NCI-H510A (cell line): ENCODE results near the gene COL21A1.

ENCODE experiments used
- DNase-seq: peaks from one replicate; lab custom pipeline; 2025; lab: John Stamatoyannopoulos, UW

The COL21A1 gene

DNA sequence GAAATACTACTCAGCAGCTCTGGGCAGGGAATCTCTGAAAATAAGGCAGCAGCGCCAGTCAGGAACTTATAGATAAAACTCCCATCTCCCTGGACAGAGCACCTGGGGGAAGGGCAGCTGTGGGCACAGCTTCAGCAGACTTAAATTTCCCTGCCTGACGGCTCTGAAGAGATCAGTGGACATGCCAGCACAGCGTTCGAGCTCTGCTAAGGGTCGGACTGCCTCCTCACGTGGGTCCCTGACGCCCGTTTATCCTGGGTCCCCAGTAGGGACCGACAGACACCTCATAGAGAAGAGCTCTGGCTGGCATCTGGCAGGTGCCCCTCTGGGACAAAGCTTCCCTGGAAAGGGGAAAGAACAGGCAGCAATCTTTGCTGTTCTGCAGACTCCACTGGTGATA, 59.0 kb downstream of the COL21A1 start:
- no peak for DNase-seq

DNA sequence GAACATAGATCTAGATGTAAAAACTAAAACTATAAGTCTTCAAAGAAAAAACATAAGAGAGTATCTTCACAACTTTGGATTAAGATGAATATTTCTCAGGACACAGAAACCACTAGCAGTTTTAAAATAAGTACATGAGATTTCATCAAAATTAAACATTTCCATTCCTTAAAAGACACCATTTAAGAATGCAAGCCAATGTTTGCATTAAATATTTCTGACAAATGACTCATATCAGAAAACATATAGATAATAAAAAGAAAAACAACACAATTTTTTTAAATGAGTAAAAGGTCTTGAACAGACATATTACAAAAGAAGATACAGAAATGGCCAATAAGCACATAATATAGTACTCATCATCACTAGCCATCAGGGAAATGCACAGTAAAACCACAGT, 59.7 kb downstream of the COL21A1 start:
- no peak for DNase-seq

DNA sequence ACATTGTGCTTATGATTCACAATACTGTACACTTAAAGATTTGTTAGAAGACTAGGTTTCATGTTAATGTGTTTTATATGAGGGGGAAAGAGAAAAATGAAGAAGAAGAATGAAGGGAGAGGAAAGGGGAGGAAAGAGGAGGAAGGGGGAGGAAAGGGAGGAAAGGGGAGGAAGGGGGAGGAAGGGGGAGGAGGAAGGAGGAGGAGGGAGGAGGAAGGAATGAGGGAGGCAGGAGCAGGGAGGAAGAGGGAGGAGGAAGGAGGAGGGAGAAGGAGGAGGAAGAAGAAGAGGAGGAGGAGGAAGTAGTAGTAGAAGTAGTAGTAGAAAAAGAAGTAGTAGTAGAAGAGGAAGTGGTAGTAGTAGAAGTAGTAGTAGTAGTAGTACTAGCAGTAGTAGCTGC, 70.6 kb downstream of the COL21A1 start:
- DNase-seq, result no peak

DNA sequence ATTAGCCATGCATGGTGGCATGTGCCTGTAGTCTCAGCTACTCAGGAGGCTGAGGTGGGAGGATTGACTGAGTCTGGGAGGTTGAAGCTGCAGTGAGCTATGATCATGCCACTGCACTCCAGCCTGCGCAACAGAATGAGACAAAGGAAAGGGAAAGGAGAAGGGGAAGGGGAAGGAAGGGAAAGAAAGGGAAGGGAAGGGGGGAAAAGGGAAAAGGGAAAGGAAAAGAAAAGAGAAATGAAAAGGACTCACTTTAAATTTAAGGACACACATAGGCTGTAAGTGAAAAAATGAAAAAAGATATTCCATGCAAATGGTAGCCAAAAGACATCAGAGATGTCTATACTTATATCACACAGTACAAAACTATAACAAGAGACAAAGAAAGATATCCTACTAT, 74.2 kb downstream of the COL21A1 start:
- no peak for DNase-seq

DNA sequence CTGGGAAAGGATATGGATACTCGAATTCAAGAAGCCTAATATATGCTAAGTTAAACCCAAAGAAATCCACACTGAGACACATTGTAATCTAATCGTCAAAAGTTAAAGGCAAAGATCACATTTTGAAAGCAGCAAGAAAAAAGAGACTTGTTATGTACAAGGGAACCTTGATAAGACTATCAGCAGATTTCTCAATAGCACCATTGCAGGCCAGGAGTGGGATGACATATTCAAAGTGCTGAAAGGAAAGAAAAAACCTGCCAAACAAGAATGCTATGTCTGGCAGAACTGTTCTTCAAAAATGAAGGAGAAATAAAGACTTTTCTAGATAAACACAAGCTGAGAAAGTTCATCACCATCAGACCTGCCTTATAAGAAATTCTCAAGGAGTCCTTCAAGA, 75.2 kb downstream of the COL21A1 start:
- DNase-seq, result no peak

DNA sequence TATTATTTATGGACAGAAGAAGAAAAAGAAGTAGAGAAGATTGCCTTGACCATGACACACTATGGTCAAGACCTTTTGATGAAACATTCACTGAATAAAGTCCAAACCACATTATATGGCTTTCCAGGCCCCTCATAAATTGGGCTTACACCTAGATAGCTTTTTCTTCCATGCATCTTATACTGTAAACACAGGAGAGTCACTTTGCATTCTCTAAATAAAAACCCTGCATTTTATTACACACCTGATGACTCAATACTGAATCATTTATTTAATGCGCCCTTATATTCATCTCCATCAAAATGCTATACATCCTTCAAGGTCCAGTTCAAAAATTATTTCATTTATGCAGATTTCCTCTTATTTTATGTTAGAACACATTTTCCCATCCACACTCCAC, 78.0 kb downstream of the COL21A1 start:
- no peak for DNase-seq

DNA sequence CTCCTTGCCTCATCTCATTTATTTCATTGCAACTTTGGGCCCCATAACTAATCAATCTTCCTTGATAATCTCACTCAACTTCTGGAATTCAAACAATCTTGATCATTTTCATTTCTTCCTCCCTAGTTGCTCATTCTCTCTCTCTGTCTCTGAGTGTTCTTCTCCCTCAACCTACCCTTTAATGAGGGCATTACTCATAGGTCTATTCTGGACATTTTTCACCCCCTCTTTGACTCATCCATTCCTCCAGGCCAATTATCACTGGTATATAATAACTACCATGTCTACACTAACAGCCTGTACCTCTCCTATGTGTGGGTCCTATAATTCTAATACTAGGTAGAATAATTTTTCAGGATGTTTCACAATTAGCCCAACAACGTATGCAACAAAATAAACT, 78.8 kb downstream of the COL21A1 start:
- no peak for DNase-seq

DNA sequence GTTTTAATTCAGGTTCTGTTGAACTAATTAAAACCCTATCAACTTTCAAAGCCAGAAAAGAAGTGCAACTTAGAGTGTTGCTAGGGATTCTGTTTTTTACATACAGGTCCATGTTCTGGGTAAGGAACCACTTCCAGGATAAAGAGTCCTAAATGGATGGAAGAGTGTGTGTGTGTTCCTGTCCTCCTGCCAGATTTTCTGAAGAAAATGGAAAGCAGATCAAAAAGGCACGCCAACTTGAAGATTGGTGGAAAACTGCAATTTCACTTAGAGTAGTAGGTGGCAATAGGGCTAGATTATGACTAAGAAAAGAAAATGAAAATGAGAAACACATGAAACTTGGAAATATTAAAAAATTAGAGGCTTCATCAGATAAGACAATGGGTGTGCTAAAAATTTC, 85.3 kb downstream of the COL21A1 start:
- DNase-seq, result no peak

DNA sequence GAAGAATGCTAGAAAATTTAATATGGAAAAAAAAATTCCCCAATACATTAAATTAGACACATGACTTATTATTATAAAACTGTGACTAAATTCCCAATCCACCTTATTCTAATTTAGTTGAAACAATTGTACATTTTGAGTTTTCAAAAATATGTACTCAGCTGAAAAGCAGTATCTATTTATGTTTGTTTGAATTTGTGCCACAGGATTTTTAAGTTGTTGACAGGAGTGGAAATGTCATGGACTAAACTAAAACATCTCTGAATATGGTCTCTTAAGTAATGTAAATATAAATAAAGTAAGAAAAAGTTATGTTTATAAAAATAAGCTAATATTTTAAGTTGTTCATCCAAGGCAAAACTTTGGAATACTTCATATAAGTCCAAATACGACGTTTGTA, 86.9 kb downstream of the COL21A1 start:
- no peak for DNase-seq

DNA sequence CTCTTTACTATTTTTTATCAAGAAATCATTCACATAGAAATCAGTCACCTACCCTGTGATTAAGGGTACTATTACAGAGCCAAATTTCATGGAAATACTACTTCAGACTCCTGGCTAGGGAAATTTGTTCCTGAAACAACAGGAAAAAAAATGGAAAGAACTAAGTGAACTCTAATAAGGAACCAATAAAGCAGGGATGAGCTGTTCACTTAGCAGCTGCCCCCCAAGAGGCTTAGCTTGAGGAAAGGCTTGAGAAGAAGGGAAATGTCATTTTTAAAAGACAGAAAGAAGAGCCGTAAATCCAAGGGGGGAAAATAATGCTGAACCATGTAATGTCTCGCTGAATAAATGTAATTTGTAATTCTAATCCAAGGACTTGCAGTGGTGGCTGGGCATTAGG, 88.8 kb downstream of the COL21A1 start:
- DNase-seq, result no peak

DNA sequence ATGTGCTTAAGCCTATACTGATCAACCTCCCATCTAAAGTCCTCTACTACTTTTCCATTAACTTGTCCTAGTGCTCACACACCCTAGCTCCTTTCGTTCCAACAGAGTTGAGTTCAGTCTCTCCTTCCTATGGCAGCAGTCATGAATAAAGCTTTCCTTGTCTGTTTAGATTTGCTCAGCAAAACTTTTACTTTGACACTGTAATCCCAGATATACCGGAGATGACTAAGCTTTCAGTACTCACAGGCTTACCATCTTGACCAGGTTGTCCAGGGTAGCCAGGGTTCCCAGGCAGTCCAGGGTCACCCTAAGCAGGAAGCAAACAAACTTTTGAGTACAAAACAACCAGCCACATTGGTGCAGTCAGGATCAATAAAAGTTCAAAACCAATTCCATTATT, 90.7 kb downstream of the COL21A1 start:
- no peak for DNase-seq

DNA sequence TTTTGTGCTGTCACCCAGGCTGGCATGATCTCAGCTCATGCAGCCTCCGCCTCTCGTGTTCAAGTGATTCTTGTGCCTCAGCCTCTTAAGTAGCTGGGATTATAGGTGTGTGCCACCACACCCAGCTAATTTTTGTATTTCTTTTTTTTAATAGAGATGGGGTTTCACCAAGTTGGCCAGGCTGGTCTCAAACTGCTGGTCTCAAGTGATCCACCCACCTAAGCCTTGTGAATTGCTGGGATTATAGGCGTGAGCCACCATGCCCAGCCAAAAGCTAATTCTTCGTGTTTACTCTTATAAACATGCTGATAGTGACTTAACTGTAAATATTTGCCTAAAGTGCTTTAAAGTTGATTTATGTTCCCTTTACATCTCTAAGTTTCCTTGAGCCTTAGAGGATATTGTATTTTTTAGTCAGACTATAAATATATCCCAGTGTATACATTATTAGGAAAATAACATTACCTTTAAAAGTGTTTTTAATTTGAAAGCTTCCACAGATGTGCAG, 91.7 kb downstream of the COL21A1 start:
- no peak for DNase-seq

DNA sequence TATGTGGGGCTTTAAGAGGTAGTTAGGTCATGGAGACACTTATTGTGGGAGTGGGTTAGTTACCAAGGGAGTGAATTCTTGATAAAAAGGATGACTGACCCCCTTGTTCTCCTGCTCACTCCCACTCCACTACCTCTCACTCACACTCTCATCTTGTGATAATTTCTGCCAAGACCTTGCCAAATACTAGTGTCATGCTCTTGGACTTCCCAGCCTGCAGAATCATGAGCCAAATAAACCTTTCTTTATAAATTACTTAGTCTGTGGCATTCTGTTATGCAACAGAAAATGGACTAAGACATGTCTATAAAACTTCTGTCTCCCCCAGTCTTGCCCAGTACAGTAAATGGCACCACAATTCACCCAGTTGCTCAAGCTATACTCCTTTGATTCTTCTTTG, 93.3 kb downstream of the COL21A1 start:
- DNase-seq, result no peak

DNA sequence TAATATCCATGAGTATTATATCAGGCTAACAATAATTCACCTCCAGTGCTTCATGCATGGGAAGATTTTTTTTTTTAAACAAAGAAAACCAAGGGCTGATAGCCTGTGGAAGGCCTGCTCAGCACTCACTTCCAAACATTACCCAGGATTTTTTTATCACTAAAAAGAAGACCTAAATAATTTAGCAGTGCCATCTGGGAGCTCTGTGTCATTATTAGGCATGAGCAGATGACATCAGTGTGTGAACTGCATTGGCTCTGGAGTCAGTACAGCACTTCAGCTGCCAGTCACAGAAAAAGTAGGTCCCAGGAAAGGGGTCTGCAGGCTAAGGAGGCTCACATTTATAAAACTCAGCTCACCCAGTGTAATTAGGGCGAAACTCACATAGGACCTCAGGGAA, 94.8 kb downstream of the COL21A1 start:
- no peak for DNase-seq

DNA sequence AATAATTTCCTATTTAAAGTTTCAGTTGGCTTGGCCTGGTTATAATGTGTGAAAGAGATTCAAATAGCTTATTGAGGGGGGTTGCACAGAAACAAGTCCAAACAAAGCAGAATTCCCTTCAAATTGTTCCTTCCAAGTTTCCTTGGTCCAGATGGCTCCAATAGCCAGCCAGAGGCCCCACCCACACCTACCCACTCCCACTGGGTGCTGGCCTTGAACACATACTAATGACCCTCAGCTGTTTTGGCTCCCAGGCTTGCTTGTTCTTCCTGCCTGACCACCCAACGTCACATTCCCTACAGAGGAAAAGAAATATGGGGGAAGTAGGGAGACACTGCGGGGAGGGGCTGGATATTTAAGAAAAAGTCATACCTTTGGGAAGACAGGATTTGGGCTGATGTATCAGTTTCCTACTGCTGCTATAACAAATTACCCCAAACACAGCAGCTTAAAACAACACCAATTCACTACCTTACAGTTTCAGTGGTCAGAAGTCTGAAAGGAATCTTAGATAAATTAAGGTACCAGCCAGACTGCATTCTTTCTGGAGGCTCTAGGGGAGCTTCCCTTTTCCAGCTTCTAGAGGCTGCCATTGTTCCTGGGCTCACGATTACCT, 95.7 kb downstream of the COL21A1 start:
- DNase-seq, result no peak

DNA sequence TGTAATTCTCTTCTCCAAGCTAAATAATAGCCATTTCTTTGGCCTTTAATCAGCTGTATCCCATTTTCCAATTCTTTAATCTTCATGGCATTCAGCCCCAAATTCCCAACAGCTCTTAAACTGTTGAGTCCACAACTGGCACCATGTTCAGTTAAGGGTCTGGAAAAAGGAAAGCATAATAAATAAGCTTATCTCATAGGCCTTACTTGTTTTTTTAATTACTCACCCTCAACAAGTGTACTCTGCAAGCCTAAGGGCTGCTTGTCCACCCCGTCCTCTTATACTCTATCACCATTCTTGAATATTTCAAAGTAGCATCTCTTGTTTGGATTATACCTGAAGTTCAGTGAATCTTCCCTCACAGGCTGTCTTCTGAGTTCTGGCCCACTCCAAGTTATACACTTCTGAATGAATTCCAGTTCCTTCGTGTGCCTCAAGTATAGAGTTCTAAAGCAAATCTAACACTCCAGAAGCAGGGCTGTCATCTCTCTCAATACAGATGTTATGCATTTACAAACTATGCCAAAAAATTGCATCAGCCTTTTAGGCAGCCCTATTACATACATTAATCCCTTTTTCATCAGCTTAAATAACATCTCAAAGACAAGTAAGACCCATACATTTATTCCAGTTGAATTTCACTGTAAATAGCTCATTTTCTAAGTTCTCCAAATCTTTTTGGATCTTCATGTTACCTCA, 98.7 kb downstream of the COL21A1 start:
- no peak for DNase-seq

DNA sequence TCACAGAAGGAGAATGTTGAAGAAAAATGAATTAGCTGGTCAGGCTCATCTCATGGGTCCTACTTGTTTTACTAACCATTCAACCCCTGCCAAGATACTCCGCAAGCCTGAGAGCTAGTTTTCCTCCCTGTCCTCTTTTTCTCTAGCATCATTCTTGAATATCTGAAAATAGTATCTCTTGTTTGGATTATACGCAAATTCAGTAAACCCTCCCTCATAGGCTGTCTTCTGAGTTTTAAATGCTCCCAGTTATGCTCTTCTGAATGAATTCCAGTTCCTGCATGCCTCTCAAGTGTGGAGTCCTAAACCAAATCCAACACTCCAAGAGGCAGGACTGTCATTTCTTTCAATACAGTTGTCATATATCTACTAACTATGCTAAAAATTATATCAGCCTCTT, 99.6 kb downstream of the COL21A1 start:
- no peak for DNase-seq

DNA sequence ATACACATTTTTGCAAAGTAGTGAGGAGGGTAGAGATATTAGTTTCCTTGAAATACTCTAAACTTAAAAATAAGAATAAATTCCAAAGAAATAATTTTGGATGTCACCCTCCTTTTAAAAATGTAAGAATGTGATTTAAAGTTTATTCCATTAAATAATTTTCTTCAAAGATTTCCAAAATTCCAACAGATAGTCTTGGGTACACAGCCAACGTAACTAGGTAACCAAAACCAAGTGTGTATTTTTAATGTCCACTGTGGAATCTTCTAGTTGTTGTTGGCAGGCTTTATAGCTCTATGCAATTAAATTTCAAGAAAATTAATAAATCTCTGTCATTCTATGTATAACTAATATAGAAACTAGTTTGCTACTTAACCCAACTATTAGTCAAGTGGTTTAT, 101.3 kb downstream of the COL21A1 start:
- DNase-seq, result no peak

DNA sequence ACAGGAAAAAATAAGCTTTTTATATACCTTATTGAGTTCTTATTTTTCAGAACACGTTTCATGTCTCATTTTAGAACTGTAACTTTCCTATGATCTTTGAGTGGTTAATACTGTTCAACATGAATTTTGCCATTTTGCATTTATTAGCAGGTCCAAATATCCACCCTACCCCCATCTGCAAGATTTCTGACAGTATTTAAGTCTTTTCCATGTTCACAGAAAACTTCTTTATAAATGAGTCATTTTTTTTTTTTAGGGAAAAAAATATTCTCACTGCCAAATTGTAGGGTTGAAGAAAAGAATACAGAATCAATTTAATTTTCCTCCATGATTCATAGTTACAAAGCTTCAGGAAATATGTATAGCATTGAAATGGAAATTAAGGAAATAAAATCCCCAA, 101.8 kb downstream of the COL21A1 start:
- no peak for DNase-seq

DNA sequence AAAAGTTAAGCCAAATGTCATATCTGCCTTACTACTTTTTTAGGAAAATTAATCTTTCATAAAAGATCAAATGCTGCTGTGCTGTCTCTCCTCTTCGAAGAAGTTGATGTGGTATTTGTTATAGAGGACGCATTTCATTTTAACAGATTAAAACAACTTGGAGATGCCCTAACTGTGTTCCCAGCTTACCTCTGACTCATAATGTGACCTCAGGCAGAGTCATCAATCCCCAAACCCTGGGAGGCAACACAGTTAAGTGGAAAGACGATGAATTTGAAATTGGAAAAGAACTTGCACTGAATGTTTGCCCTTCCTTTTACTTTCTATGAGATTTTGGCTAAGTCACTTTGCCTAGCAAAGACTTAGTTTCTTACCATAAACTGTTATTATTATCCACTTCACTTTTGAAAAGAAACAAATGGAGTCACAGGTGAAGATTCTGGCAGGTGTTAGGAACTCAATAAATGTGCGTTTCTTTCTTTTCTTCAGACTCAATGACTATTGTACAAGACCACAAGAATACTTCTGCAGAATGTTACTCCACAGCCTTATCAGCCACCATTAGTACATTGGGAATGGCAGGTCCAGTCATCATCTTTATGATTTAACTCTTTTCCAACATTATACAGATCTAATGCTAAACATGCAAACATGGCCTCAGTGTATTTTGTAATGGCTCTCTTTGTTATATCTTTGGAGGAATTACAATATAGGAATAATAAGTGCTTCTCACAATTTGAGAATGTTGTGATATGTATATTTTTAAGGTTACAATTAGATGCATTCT, 102.6 kb downstream of the COL21A1 start:
- DNase-seq, result no peak

DNA sequence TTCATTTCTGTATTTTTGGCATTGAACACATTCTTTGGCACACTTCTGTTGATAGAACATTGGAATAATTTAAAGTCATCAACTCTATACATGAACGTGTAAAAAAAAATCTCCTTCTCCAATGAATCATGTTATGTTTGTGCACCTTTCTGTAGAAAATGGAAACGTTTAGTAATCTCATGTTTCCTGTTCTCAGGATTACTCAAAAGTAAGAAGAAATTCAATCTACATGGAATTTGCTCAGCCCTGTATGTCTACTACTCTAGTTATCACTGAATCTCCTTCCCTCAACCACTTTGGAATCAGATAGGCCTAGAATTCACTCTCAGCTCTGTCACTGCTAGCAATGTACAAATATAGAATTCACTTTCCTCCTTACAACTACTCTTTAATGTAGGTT, 103.6 kb downstream of the COL21A1 start:
- no peak for DNase-seq

DNA sequence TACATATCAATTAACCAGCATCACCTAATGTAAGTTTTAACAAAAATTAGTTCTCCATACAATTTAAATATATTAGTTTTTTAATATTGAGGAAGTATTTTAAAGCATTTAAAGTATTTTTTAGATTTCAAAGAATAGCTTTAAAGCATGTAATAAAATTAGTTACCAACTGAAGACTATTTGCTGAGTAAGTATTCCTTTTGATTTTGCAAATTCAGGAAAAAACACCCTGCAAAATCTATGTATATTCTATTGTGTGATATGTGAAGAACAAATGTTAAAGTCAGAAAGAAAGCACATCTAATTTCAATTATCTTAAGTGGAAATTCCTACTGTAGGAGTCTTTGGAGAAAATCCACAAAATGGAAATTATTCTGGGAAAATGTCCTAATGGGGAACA, 107.3 kb downstream of the COL21A1 start:
- DNase-seq, result no peak

DNA sequence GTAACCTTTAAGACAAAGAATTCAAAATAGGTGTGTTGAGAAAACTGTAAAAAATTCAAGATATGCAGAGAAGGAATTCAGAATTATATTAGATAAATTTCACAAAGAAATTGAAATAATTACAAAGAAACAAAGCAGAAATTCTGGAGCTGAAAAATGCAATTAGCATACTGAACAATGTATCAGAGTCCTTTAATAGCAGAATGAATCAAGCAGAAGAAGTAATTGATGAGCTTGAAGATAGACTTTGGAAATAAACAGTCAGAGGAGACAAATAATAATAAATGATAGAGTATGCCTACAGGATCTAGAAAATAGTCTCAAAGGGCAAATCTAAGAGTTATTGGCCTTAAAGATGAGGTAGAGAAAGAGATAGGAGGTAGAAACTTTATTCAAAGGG, 131.7 kb downstream of the COL21A1 start:
- DNase-seq, result no peak
